ENCODE results near the gene GRM7.

Gene GRM7

GRCh38 chr3:7520059-7520458 is 659.1 kb downstream of the GRM7 start:
- TF ChIP-seq SALL2 (tag by site-specific recombination; IDR thresholded peaks at IDR 0.05; ENCODE audit: borderline replicate concordance) (no peak), ZNF362 (tag by site-specific recombination; IDR thresholded peaks at IDR 0.05) (no peak), OVOL3 (tag by site-specific recombination; IDR thresholded peaks at IDR 0.05) (no peak), ZNF530 (tag by site-specific recombination; IDR thresholded peaks at IDR 0.05; ENCODE audit: low read depth) (no peak), ZNF112 (tag by site-specific recombination; IDR thresholded peaks at IDR 0.05) (no peak), ZNF548 (tag by site-specific recombination; IDR thresholded peaks at IDR 0.05) (no peak)
- ChIA-PET CTCF (interaction anchor here (0.7 kb wide), 1 partner anchor 30 kb away, joined by 3 read pairs; no protein-coding TSS in a partner anchor), POLR2A (no interaction called here)
- no peaks in the 10 kb centered on the region for H3K36me3 ChIP-seq (ENCODE audit: control insufficient read depth in 2 of 2, insufficient read depth in 1 of 2, low read length in 2 of 2)
- no peaks in the 10 kb centered on the region for H3K9me3 ChIP-seq (ENCODE audit: control insufficient read depth, insufficient read depth, low read depth, low read length)
- no peak overlapping the region for H3K27ac ChIP-seq (ENCODE audit: extremely low read depth, low read depth, low read length)
- H3K4me1 ChIP-seq (ENCODE audit: control insufficient read depth, insufficient read depth, low read length) = no peaks in the 10 kb centered on the region
- no peak overlapping the region for H3K4me3 ChIP-seq (ENCODE audit: low read depth, low read length)

- ChIA-PET CTCF (interaction anchor here (0.7 kb wide), 1 partner anchor 31 kb away, joined by 3 read pairs; no protein-coding TSS in a partner anchor), POLR2A (no interaction called here)
- Histone ChIP-seq H3K4me1 (ENCODE audit: control insufficient read depth, insufficient read depth, low read length) (no peaks in the 10 kb centered on the region), H3K9me3 (ENCODE audit: control insufficient read depth, insufficient read depth, low read depth, low read length) (no peaks in the 10 kb centered on the region), H3K4me3 (ENCODE audit: low read depth, low read length) (no peak overlapping the region), H3K27ac (ENCODE audit: extremely low read depth, low read depth, low read length) (no peak overlapping the region), H3K36me3 (ENCODE audit: control insufficient read depth in 2 of 2, insufficient read depth in 1 of 2, low read length in 2 of 2) (no peaks in the 10 kb centered on the region)
- no peak for TF ChIP-seq REPIN1 (tag by site-specific recombination; IDR thresholded peaks at IDR 0.05; ENCODE audit: low read depth)
- TF ChIP-seq ZNF302 (tag by site-specific recombination; IDR thresholded peaks at IDR 0.05; ENCODE audit: low read depth) = no peak
- no peak for TF ChIP-seq ZNF580 (tag by site-specific recombination; IDR thresholded peaks at IDR 0.05)
- no peak for TF ChIP-seq INSM2 (tag by site-specific recombination; IDR thresholded peaks at IDR 0.05)
- no peak for TF ChIP-seq ZNF292 (tag by site-specific recombination; IDR thresholded peaks at IDR 0.05; ENCODE audit: borderline replicate concordance, low read depth)
- no peak for TF ChIP-seq SP7 (tag by site-specific recombination; IDR thresholded peaks at IDR 0.05)
- TF ChIP-seq PRDM6 (tag by site-specific recombination; IDR thresholded peaks at IDR 0.05) = no peak
- no peak for TF ChIP-seq ZNF473 (tag by site-specific recombination; IDR thresholded peaks at IDR 0.05)
- no peak for TF ChIP-seq ZNF692 (tag by site-specific recombination; IDR thresholded peaks at IDR 0.05)
- TF ChIP-seq ZNF701 (tag by site-specific recombination; IDR thresholded peaks at IDR 0.05) = no peak
- no peak for TF ChIP-seq ZSCAN18 (tag by site-specific recombination; IDR thresholded peaks at IDR 0.05)
- TF ChIP-seq ZNF354C (tag by site-specific recombination; IDR thresholded peaks at IDR 0.05; ENCODE audit: borderline replicate concordance, low read depth) = no peak
- TF ChIP-seq ZNF658 (tag by site-specific recombination; IDR thresholded peaks at IDR 0.05) = no peak
- no peak for TF ChIP-seq CTCF (tag by site-specific recombination; IDR thresholded peaks at IDR 0.05)
Measured at GRCh38 chr3:7520593-7520992, 659.7 kb downstream of the GRM7 start.
